RKO (cell line): ENCODE data around the gene PPP4R2.
"Not testable (repeated sequence)": the region's sequence is repeated elsewhere in the genome, so short reads cannot be mapped to it uniquely, and the experiment has no call there.

Experiments used
- DNase-seq: peaks from one replicate; pipeline ENCODE4 v3.0.0-alpha.2; 2016; ENCODE audit warnings: low spot score

PPP4R2 gene

DNA sequence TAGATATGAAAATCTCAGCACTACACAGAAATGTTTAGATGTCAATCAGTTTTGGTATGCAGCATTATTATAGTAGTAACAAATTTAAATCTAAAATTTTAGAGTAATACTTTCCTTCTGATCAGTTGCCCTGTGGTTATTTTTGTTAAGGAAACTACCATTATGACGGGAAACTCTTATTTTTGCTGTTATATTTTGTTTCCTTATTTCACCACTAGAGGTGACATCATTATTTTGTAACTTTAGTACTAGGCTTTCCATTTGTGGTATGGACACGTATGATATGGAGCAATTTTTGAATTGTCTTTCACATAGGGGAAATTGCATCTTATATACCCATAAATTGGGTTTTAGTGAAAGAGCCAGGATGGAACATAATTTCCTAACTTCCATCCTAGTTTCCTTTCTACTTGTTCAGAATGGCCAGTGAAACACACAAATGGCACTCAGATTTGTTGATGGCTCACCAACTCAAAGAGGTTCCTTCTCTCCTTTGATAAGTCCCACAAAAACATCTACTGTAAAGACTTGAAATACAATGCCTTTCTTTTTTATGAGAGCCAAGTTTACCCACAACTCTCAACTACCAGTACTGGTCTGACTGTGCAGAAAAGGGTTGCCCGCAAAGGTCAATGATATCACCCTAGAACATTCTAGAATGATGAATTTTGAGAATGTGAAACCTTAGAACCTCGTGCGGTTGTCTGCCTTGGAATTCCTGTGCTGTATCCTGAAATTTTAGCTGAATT lies 19.4 kb upstream of the PPP4R2 start:
- peak; percentile 18 for DNase-seq

GRCh38 chr3:72982609-72983366 lies 13.8 kb upstream of the PPP4R2 start:
- no peak for DNase-seq

GRCh38 chr3:72985576-72985975 lies 11.0 kb upstream of the PPP4R2 start:
- no peak for DNase-seq

DNA sequence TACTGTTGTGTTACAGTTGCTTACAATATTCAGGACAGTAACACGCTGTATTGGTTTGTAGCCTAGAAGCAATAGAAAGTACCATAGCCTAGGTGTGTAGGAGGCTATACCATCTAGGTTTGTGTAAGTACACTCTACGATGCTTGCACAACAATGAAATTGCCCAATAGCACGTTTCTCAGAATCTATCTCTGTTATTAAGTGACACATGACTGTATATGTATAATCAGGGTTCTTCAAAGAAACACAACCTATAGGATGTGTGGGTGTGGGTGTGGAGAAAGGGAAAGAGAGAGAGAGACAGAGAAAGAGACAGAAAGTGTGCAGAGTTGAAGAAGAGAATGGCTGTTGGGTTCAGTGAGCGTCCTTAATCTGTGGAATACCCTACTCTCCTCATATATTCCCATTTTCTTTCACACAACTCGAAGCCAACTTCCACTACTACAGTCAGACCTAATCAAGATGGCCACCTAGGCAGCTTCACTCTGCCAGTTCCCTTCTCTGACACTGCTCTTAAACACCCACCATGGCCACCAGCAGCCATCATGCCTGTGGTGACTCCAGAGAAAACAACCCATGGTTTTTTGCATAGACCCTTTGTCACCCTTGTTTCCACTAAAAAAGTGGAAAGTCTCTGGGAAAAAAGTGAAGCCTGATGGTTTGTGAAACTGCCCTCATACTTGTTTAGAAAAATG lies 5.8 kb upstream of the PPP4R2 start:
- DNase-seq, result no peak

- DNase-seq, result no peak
Observed at GRCh38 chr3:72991522-72991921, 5.1 kb upstream of the PPP4R2 start.

- no peak for DNase-seq
Observed at GRCh38 chr3:72993391-72993790, 3.2 kb upstream of the PPP4R2 start.

GRCh38 chr3:72995337-72995736 lies 1.3 kb upstream of the PPP4R2 start:
- no peak for DNase-seq

DNA sequence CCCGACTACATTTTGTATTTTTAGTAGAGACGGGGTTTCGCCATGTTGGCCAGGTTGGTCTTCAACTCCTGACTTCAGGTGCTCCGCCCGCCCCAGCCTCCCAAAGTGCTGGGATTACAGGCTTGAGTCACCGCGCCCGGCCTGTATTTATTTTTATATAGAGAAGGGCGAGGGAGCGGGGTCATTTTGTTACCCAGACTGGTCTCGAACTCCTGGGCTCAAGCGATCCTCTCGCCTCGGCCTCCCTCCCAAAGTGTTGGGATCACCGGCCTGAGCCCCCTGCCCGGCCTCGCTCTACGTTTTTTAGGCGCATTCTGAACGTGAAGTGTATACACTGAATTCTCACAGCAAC lies 514 bp upstream of the PPP4R2 start:
- DNase-seq, result no peak

DNA sequence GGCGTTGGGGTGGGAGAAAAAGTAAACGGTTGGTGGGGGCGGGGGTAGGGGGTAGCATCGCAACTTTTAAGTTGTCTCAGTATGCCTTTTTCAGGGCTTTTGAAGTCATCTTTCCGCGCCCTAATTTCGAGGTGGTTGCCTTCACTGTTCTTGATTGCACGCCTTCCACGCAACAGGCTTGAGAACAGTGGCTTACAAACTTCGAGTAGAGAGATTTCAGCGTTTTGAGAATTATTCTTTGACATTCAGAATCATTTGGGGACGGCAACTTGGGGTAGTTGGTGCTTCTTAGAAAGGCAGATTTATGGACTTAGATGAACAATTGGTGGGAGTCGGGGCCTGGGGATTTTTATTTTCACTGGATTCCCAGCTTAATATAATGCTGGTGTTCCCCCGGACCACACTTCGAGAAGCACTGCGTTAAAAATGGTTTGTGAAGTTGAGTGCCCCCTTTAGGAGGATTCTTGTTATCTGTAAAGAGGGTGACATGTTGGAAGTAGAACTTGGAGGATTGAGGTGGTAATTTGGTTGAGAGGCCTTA lies 880 bp downstream of the PPP4R2 start:
- peak; percentile 86 for DNase-seq

DNA sequence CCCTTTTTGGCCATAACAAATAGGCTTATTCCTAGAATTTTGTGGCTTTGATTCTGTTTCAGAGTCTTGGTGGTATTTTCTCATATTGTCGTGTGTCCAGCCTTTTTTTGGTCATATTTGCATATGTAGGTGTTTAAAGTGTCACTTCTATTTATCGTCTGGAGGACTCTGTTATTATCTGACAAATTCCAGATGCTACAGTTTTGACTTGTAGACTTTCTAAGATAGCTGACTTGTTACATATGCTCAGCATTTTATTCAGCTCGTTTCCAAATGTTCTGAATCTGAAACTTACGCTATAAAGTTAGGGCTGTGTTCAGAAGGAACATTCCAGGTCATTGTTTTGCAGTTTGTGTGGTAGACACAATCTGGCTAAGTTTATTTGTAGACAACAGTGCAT lies 1.9 kb downstream of the PPP4R2 start:
- DNase-seq, result no peak

DNA sequence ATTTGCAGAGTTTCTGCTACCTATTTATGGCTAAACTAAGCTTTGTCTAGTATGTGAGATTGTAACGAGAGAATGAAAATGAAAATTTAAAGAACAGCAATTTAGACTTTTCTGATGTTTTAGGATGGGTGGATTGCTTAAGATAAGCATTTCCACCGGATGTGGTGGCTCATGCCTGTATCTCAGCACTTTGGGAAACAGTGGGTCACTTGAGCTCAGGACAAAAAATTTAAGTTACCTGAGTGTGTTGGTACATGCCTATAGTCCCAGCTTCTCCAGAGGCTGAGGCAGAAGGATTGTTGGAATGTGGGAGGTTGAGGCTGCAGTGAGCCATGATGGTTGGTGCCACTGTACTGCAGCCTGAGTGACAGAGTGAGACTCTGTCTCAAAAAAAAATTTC lies 3.3 kb downstream of the PPP4R2 start:
- DNase-seq, result no peak

GRCh38 chr3:73003050-73003449 lies 6.4 kb downstream of the PPP4R2 start:
- DNase-seq, result not testable (repeated sequence)

GRCh38 chr3:73004316-73004715 lies 7.7 kb downstream of the PPP4R2 start:
- DNase-seq, result no peak

DNA sequence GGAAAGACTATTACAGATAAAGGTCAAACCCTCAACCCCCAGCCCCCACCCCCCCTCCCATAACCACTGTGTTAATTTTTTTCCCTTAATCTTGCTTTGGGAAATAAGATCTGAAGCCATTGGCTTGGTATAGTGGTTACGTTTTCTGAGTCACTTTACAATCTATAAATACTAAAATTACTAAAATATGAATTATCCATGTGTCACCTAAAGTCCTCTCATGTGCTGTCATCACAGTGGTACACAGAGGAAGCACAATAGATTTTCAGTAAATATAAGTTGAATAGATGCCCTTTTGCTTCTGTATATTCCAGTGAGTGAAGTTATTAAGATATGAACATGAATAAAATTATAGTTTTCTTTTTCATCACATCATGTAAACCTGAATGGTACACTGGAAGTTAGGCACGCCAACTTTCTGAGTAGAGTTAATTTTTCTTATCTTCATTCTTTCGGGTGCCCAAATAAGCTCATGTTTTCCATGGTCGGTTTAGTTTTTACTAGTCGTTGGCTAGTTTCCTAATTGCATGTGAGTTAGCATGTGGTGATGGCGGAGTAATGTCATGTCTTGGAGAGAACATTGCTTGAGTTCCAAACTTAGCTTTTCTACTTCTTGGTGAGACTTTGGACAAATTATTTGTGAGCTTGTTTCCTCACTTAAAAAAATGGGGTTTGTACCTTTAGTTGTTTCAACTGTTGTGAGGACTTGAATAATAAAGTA lies 11.5 kb downstream of the PPP4R2 start:
- DNase-seq, result peak; percentile 62

DNA sequence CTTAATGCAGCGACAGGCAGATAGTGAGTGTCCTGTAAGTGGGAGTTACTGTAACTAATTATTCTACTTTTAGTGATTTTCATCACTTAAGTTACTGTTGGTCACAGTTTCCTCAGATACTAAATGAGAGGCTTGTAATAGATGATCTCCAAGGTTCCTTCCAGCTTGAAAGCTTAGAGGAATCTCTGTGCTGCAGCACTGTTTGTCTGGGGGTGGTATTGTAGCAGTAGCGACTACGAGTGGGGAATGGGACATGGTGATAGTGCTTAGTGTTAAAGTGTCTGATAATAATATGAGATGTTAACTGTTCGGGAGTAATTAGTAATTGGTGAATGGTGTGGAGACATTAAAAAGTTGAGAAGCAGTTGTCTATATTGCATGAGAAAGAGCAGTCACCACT lies 12.4 kb downstream of the PPP4R2 start:
- DNase-seq, result no peak

- DNase-seq, result no peak
Observed at GRCh38 chr3:73009750-73010149, 13.1 kb downstream of the PPP4R2 start.

- DNase-seq, result no peak
Observed at GRCh38 chr3:73010158-73010557, 13.5 kb downstream of the PPP4R2 start.

DNA sequence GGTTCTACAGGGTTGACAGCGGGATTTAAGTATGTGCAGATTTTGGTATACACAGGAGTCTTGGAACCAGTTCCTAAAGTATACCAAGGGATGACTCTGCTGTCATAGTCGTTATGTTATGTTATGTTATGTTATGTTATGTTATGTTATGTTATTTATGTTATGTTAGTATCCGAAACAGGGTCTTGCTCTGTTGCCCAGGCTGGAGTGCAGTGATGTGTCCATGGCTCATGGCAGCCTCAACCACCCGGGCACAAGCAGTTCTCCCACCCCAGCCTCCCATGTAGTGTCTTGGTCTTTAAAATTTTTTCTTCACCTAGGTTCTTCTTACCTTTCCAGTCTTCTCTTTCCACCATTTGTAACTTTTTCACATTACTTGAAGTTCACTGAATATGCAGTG lies 21.7 kb downstream of the PPP4R2 start:
- DNase-seq, result no peak

DNA sequence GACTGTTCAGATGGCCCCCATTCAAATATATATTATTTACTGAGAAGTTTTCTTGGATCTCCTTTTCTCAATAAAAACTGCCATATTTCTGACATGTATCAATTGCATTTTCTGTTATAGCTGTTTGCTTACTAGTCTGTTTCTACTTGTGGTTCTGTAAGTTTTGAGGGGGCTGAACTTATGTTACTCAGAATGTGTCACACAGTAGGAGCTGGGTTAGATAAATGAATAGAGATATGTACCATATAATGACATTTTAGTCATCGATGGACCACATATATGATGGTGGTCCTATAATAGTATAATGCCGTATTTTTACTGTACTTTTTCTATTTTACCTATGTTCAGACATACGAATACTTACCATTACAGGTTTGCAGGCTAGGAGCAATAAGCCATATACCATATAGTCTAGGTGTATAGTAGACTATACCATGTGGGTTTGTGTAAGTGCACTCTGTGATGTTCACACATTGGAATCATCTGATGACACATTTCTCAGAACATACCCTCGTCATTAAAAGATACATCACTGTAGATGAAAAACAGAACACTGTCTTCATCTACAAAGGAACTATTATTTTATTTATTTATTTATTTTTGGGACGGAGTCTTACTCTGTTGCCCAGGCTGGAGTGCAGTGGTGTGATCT lies 22.3 kb downstream of the PPP4R2 start:
- no peak for DNase-seq

DNA sequence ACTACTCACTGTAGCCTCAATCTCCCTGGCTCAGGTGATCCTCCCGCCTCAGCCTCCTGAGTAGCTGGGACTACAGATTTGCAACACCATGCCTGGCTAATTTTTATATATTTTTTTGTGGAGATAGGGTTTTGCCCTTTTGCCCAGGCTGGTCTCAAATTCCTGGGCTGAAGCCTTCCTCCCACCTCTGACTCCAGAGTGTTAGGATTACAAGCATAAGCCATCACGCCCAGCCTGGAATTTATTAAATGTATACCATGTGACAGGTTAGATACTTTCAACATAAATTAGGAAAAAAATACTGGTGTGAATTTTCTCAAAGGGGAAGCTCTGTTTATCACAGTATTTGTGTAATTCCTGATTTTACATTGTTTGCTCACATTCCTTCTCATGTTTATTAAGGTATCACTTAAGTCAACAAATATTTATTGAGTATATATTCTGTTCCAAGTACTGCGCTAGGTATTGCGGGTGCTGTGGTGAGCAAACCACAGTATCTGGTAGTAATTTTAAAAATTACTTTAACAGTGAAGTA lies 24.8 kb downstream of the PPP4R2 start:
- no peak for DNase-seq

DNA sequence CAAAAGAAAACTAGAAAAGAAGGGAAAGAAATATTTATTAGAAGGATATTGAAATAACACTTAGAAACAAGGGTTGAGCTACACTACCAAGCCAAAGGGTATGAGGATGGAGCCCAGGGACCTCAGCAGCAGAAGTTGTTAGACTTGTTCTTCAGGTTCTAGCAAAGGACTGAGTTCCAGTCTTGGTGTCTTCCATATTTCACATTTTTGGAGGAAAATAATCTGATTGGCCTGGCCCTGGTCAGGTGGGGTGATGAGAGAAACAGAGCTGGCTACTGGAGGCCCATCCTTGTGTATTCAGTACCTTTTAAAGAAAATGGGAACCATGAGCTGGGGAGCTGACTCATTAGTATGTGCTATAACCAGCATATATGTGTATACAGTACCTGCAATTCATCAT lies 28.2 kb downstream of the PPP4R2 start:
- no peak for DNase-seq
